HCT116 (cell line): ENCODE measurements around the gene TRRAP. TPM values are rescaled to one million over a fixed set of nuclear protein-coding genes. Genes with fewer than 3 reads are reported as not detected.

Experiments
- ATAC-seq: fragments of 200-7000 bp; cut with Tn5 transposase; 2 replicates; pipeline ENCODE4 v1.9.1; 2020; ENCODE audit warnings: mild to moderate bottlenecking, moderate library complexity
- BruUV-seq: library from RNA; stranded (reverse); fragments of 400-500 nt; replicated peaks from 2 replicates; lab custom pipeline; 2021; lab: Mats Ljungman, UMichigan
- CTCF ChIA-PET: fragments of 300-600 bp; sonication (Branson Sonifier 250); formaldehyde crosslinking; loops from one replicate; lab custom pipeline; 2021; ENCODE audit warnings: antibody characterized with exemption; lab: Charles Lee
- POLR2A ChIA-PET: fragments of 300-600, 350-600 bp; sonication (Branson Sonifier 250); formaldehyde crosslinking; loops from one replicate; lab custom pipeline; 2021; ENCODE audit warnings: antibody characterized with exemption; lab: Charles Lee
- RAD21 ChIA-PET, 2 experiments: fragments of 300-600 bp; sonication (Branson Sonifier 250); formaldehyde crosslinking; loops; one replicate each; lab custom pipeline; 2023; ENCODE audit warnings: low total read pairs in 2 of 2; ENCODE audit not compliant: uncharacterized antibody in 2 of 2, unreplicated experiment in 2 of 2, low non-redundant PET in 1 of 2; lab: Charles Lee
- DNase-seq: peaks from one replicate; pipeline ENCODE4 v3.0.0-alpha.2; 2010; ENCODE audit warnings: low read depth, low spot score
- H2AFZ ChIP-seq: fragments of 200-600 bp; shearing (Covaris generic), sonication (generic); 2 replicates; pipeline ENCODE4 v1.6.1; 2017; ENCODE audit warnings: low read depth, mixed run types, mixed read lengths, antibody characterized with exemption, low read length; ENCODE audit not compliant: poor library complexity, severe bottlenecking
- H3K27ac ChIP-seq: 2 replicates; pipeline ENCODE4 v1.5.1; 2012; ENCODE audit warnings: low read depth, low read length
- H3K27me3 ChIP-seq: fragments of 200-600 bp; sonication (generic); 2 replicates; pipeline ENCODE4 v1.6.1; 2016; ENCODE audit warnings: mixed run types, low read length, mixed read lengths; ENCODE audit not compliant: insufficient read depth
- H3K36me3 ChIP-seq, 2 experiments: fragments of 200-500 bp in 1 of 2; fragments of 200-600 bp in 1 of 2; sonication (Bioruptor generic) in 1 of 2; sonication (generic) in 1 of 2; 2 replicates each; pipeline versions ENCODE4 v1.5.1 to v1.6.1; 2014 to 2016; ENCODE audit warnings: low read length in 2 of 2, inconsistent platforms in 1 of 2, mixed read lengths in 1 of 2, mixed run types in 1 of 2; ENCODE audit not compliant: insufficient read depth in 2 of 2, control insufficient read depth in 1 of 2
- H3K4me1 ChIP-seq, 2 experiments: fragments of 200-600 bp in 1 of 2; sonication (generic) in 1 of 2; 2 replicates each; pipeline versions ENCODE4 v1.5.1 to v1.6.1; 2012 to 2017; ENCODE audit warnings: low read length in 2 of 2, inconsistent platforms in 1 of 2, mild to moderate bottlenecking in 1 of 2, mixed read lengths in 1 of 2, mixed run types in 1 of 2, moderate library complexity in 1 of 2; ENCODE audit not compliant: insufficient read depth in 2 of 2, control insufficient read depth in 1 of 2
- H3K4me2 ChIP-seq: fragments of 200-600 bp; sonication (generic); 2 replicates; pipeline ENCODE4 v1.6.1; 2017; ENCODE audit warnings: mixed run types, low read length, mixed read lengths
- H3K4me3 ChIP-seq, 2 experiments: fragments of 200-600 bp in 1 of 2; sonication (generic) in 1 of 2; replicated peaks in 1 of 2; 2 replicates each; pipeline ENCODE4 v1.5.1; 2011 to 2016; ENCODE audit warnings: low read length in 2 of 2, control low read depth in 1 of 2, low read depth in 1 of 2, mild to moderate bottlenecking in 1 of 2, mixed read lengths in 1 of 2, mixed run types in 1 of 2
- H3K79me2 ChIP-seq: fragments of 200-600 bp; sonication (generic); 2 replicates; pipeline ENCODE4 v1.6.1; 2017; ENCODE audit warnings: mild to moderate bottlenecking, mixed run types, low read length, moderate library complexity, mixed read lengths; ENCODE audit not compliant: insufficient read depth
- H3K9ac ChIP-seq: fragments of 200-600 bp; sonication (generic); 2 replicates; pipeline ENCODE4 v1.6.1; 2016; ENCODE audit warnings: low read length, mixed read lengths
- H3K9me2 ChIP-seq: fragments of 200-600 bp; sonication (generic), shearing (Covaris generic); 2 replicates; pipeline ENCODE4 v1.6.1; 2017; ENCODE audit warnings: mixed run types, mild to moderate bottlenecking, moderate library complexity; ENCODE audit not compliant: insufficient read depth
- H3K9me3 ChIP-seq, 2 experiments: fragments of 200-500 bp in 1 of 2; fragments of 200-600 bp in 1 of 2; sonication (Bioruptor generic) in 1 of 2; sonication (generic) in 1 of 2; 2 replicates each; pipeline ENCODE4 v1.6.1; 2014 to 2017; ENCODE audit warnings: low read length in 2 of 2, mixed read lengths in 2 of 2, inconsistent platforms in 1 of 2, low read depth in 1 of 2, mild to moderate bottlenecking in 1 of 2, mixed run types in 1 of 2, moderate library complexity in 1 of 2; ENCODE audit not compliant: control insufficient read depth in 1 of 2, insufficient read depth in 1 of 2
- H4K20me1 ChIP-seq: fragments of 200-600 bp; sonication (generic), shearing (Covaris generic); 2 replicates; pipeline ENCODE4 v1.6.1; 2017; ENCODE audit warnings: mixed run types, mild to moderate bottlenecking, moderate library complexity; ENCODE audit not compliant: insufficient read depth
- CEBPB ChIP-seq: IDR thresholded peaks from 2 replicates; pipeline ENCODE4 v1.6.1; 2012; ENCODE audit warnings: low read depth
- EGR1 ChIP-seq: IDR thresholded peaks from 2 replicates; pipeline ENCODE4 v1.6.1; 2012; ENCODE audit warnings: low read depth
- ELF1 ChIP-seq: IDR thresholded peaks from 2 replicates; pipeline ENCODE4 v1.6.1; 2012; ENCODE audit warnings: low read depth, borderline replicate concordance
- EZH2phosphoT487 ChIP-seq: fragments of 200-600 bp; IDR thresholded peaks from 2 replicates; pipeline ENCODE4 v1.6.1; 2018; ENCODE audit warnings: antibody characterized with exemption, borderline replicate concordance
- JUND ChIP-seq: IDR thresholded peaks from 2 replicates; pipeline ENCODE4 v1.6.1; 2012
- MAX ChIP-seq: IDR thresholded peaks from 2 replicates; pipeline ENCODE4 v1.6.1; 2012
- REST ChIP-seq: IDR thresholded peaks from 2 replicates; pipeline ENCODE4 v1.6.1; 2012; ENCODE audit warnings: low read depth
- SIN3A ChIP-seq: IDR thresholded peaks from 2 replicates; pipeline ENCODE4 v1.6.1; 2012; ENCODE audit warnings: low read depth
- SRF ChIP-seq: IDR thresholded peaks from 2 replicates; pipeline ENCODE4 v1.6.1; 2012; ENCODE audit warnings: low read depth
- TCF7L2 ChIP-seq: IDR thresholded peaks from 2 replicates; pipeline ENCODE4 v1.7.0; 2011; ENCODE audit warnings: borderline replicate concordance, inconsistent platforms; ENCODE audit not compliant: insufficient read depth, insufficient read length; ENCODE audit errors: extremely low read depth
- YY1 ChIP-seq: IDR thresholded peaks from 2 replicates; pipeline ENCODE4 v1.6.1; 2011; ENCODE audit warnings: low read length, low read depth, moderate library complexity, mild to moderate bottlenecking; ENCODE audit not compliant: insufficient replicate concordance; ENCODE audit errors: extremely low read depth
- ZBTB33 ChIP-seq: IDR thresholded peaks from 2 replicates; pipeline ENCODE4 v1.6.1; 2011; ENCODE audit warnings: mild to moderate bottlenecking, low read length, moderate library complexity; ENCODE audit not compliant: insufficient replicate concordance; ENCODE audit errors: extremely low read depth
- intact Hi-C: fragments of 100-400 bp; cut with micrococcal nuclease; formaldehyde crosslinking; loops from 2 replicates; pipeline ENCODE4 v1.10.0; 2022
- total RNA-seq: library from RNA; stranded (reverse); gene quantifications from one replicate; pipeline ENCODE4 v1.2.1, GENCODE V29; 2021; ENCODE audit not compliant: unreplicated experiment

TRRAP gene
- total RNA-seq, 1 experiment from 2014 or later: 44.5 TPM

- Histone ChIP-seq H4K20me1 (no peaks in the 10 kb centered on the region), H3K9me3 (no peaks in the 10 kb centered on the region), H3K36me3 (peaks cover 37 to 52% of the 10 kb centered on the region in 2 experiments; a peak in 3 of 4 replicates), H3K27ac (no peak overlapping the region), H3K9me2 (no peaks in the 10 kb centered on the region), H3K4me3 (no peak overlapping the region), H3K4me1 (no peaks in the 10 kb centered on the region), H3K79me2 (no peaks in the 10 kb centered on the region), H2AFZ (no peak overlapping the region), H3K27me3 (no peaks in the 10 kb centered on the region), H3K9ac (no peak overlapping the region), H3K4me2 (no peak overlapping the region)
- ChIA-PET CTCF (no interaction called here), RAD21 (no interaction called here), POLR2A (no interaction called here)
- DNase-seq (no peak), ATAC-seq (no peak)
- intact Hi-C loops: no loop called here
- BruUV-seq: no TSS peak
- TF ChIP-seq SRF: no peak
- TF ChIP-seq MAX: no peak
- TF ChIP-seq TCF7L2: no peak
- no peak for TF ChIP-seq EGR1
- no peak for TF ChIP-seq REST
- no peak for TF ChIP-seq JUND
- TF ChIP-seq YY1: no peak
- TF ChIP-seq ZBTB33: no peak
- no peak for TF ChIP-seq EZH2phosphoT487
- TF ChIP-seq SIN3A: no peak
- no peak for TF ChIP-seq CEBPB
- TF ChIP-seq ELF1: no peak
Measured at GRCh38 chr7:98995111-98995510, 116.8 kb downstream of the TRRAP start.
